ENCODE results near the gene LANCL2. TPM values are rescaled to one million over a fixed set of nuclear protein-coding genes. Genes with fewer than 3 reads are reported as not detected.

LANCL2 gene
- total and polyA plus RNA-seq, 9 of the 15 experiments (the other 6 are each of a cell fraction or from before 2014, with no cell fraction given): 5.3 to 18.5 (median 13.5) TPM

GRCh38 chr7:55437375-55437774, 72.2 kb downstream of the LANCL2 start:
- 6% methylated on average over 1 of the region's 1 CpG for WGBS (ENCODE audit: insufficient coverage, low coverage, missing lambda C conversion rate)
- Histone ChIP-seq H3K9ac (ENCODE audit: insufficient read depth in 1 of 2, low read depth in 2 of 2, low read length in 2 of 2) (no peak overlapping the region), H2AFZ (ENCODE audit: low read depth, low read length) (no peak overlapping the region), H3K4me1 (replicated peaks in 1 of 2; ENCODE audit: control insufficient read depth in 2 of 2, insufficient read depth in 2 of 2, low read length in 2 of 2) (no peaks in the 10 kb centered on the region), H3K9me3 (replicated peaks; ENCODE audit: control insufficient read depth, insufficient read depth, low read depth, low read length) (no peaks in the 10 kb centered on the region), H3K79me2 (ENCODE audit: control insufficient read depth, insufficient read depth, low read length) (no peaks in the 10 kb centered on the region), H3K36me3 (ENCODE audit: control insufficient read depth, insufficient read depth, low read length) (no peaks in the 10 kb centered on the region), H3K4me2 (ENCODE audit: insufficient read depth, low read length) (no peak overlapping the region), H3K27ac (ENCODE audit: extremely low read depth, low read depth, low read length) (no peak overlapping the region), H4K20me1 (replicated peaks; ENCODE audit: control insufficient read depth, insufficient read depth, low read length) (0 out of 2 replicates have a peak, but pooled peaks cover 6% of the 10 kb centered on the region), H3K9me1 (ENCODE audit: control insufficient read depth, insufficient read depth, low read length) (no peaks in the 10 kb centered on the region), H3K27me3 (ENCODE audit: control insufficient read depth in 2 of 2, insufficient read depth in 2 of 2, low read length in 2 of 2) (peaks cover 12 to 41% of the 10 kb centered on the region in 2 experiments; a peak in 4 of 5 replicates), H3K4me3 (no peak overlapping the region)
- CTCF ChIA-PET (ENCODE audit: low intra/inter-chr PET ratio): no interaction called here
- intact Hi-C loops (cut with micrococcal nuclease): no loop called here
- no TSS peak for BruUV-seq (replicated peaks)
- no peak for FAIRE-seq
- POLR2A ChIA-PET: no interaction called here
- no peak for DNase-seq (ENCODE audit: extremely low read depth in 1 of 4, low spot score in 3 of 4)
- no peak for ATAC-seq
- in situ Hi-C loops (cut with MboI): no loop called here
- TF ChIP-seq NFIC (IDR thresholded peaks at IDR 0.05): no peak
- no peak for TF ChIP-seq ZNF354B (CRISPR knock-in tag; IDR thresholded peaks at IDR 0.05)
- no peak for TF ChIP-seq ETS2 (tag; IDR thresholded peaks at IDR 0.05; ENCODE audit: borderline replicate concordance, poor library complexity, severe bottlenecking)
- TF ChIP-seq ZNF583 (CRISPR knock-in tag; IDR thresholded peaks at IDR 0.05): no peak
- no peak for TF ChIP-seq ZNF507 (tag; conservative IDR thresholded peaks at IDR 0.05)
- TF ChIP-seq JUNB (CRISPR knock-in tag; conservative IDR thresholded peaks at IDR 0.05): no peak
- no peak for TF ChIP-seq SIN3B (IDR thresholded peaks at IDR 0.05; ENCODE audit: low read depth)
- no peak for TF ChIP-seq GTF2B (IDR thresholded peaks at IDR 0.05; ENCODE audit: extremely low read depth, insufficient read length)
- no peak for TF ChIP-seq CSDE1 (IDR thresholded peaks at IDR 0.05)
- no peak for TF ChIP-seq GTF2F1 (IDR thresholded peaks at IDR 0.05; ENCODE audit: low read depth, low read length)
- no peak for TF ChIP-seq TRIM24 (IDR thresholded peaks at IDR 0.05)
- no peak for TF ChIP-seq TCF7L2 (IDR thresholded peaks at IDR 0.05; ENCODE audit: low read depth, low read length)
- TF ChIP-seq PHTF2 (CRISPR knock-in tag; IDR thresholded peaks at IDR 0.05): no peak
- no peak for TF ChIP-seq FOXA1 (IDR thresholded peaks at IDR 0.05; ENCODE audit: borderline replicate concordance)
- TF ChIP-seq SREBF1 (IDR thresholded peaks at IDR 0.05; ENCODE audit: borderline replicate concordance, low read depth, low read length): no peak
- no peak for TF ChIP-seq RFX5 (IDR thresholded peaks at IDR 0.05; ENCODE audit: low read depth, low read length)
- no peak for TF ChIP-seq SOX6 (IDR thresholded peaks at IDR 0.05)
- TF ChIP-seq ELF4 (CRISPR knock-in tag; IDR thresholded peaks at IDR 0.05): no peak
- no peak for TF ChIP-seq NFE2L1 (tag; IDR thresholded peaks at IDR 0.05; ENCODE audit: borderline replicate concordance, low read depth)
- TF ChIP-seq ELF1 (tag; IDR thresholded peaks at IDR 0.05): no peak
